Activated CD8-positive, alpha-beta T cell treated with anti-CD3 and anti-CD28 coated beads for 36 hours (primary cell): Measurements from ENCODE around the gene MAGEA11. TPM values are rescaled to one million over a fixed set of nuclear protein-coding genes. Genes with fewer than 3 reads are reported as not detected.
"Not testable (repeated sequence)": the region's sequence is repeated elsewhere in the genome, so short reads cannot be mapped to it uniquely, and the experiment has no call there.

ENCODE experiments used
- ATAC-seq: fragments of 200-7000 bp; cut with Tn5 transposase; one replicate; pipeline ENCODE4 v1.10.0; 2021; ENCODE audit warnings: mild to moderate bottlenecking, moderate library complexity
- CTCF ChIA-PET: fragments of 350-600 bp; sonication (Branson Sonifier 250); formaldehyde crosslinking; loops from one replicate; lab custom pipeline; 2021; ENCODE audit warnings: antibody characterized with exemption; lab: Charles Lee
- POLR2A ChIA-PET: fragments of 350-600 bp; sonication (Branson Sonifier 250); formaldehyde crosslinking; loops from one replicate; lab custom pipeline; 2021; ENCODE audit warnings: antibody characterized with exemption; lab: Charles Lee
- DNase-seq: peaks from one replicate; pipeline ENCODE4 v3.0.0-alpha.2; 2020
- H3K27ac Mint-ChIP-seq: one replicate; pipeline ENCODE4 v1.8.0; 2021; ENCODE audit warnings: mild to moderate bottlenecking, mixed read lengths
- H3K27me3 Mint-ChIP-seq: one replicate; pipeline ENCODE4 v1.8.0; 2021; ENCODE audit warnings: mixed read lengths
- H3K36me3 Mint-ChIP-seq: one replicate; pipeline ENCODE4 v1.8.0; 2021; ENCODE audit warnings: low read depth, mixed read lengths
- H3K4me1 Mint-ChIP-seq: one replicate; pipeline ENCODE4 v1.8.0; 2021; ENCODE audit warnings: low read depth, mixed read lengths
- H3K4me3 Mint-ChIP-seq: one replicate; pipeline ENCODE4 v1.8.0; 2021; ENCODE audit warnings: mild to moderate bottlenecking, moderate library complexity, mixed read lengths
- H3K9me3 Mint-ChIP-seq: one replicate; pipeline ENCODE4 v1.8.0; 2021; ENCODE audit warnings: mixed read lengths
- intact Hi-C: fragments of 100-400 bp; cut with micrococcal nuclease; formaldehyde crosslinking; loops from one replicate; pipeline ENCODE4 v1.10.0; 2022
- total RNA-seq, 2 experiments: library from RNA; stranded (reverse); gene quantifications; one replicate each; pipeline ENCODE4 v1.2.3, GENCODE V29; 2021
- TF ChIP-seq, protein P1 (sequence below): fragments of 200-600 bp; IDR thresholded peaks from one replicate; pipeline ENCODE4 v1.8.0; 2022; ENCODE audit warnings: antibody characterized with exemption, mild to moderate bottlenecking

The MAGEA11 gene
- total RNA-seq, 2 experiments from 2014 or later = not detected

DNA sequence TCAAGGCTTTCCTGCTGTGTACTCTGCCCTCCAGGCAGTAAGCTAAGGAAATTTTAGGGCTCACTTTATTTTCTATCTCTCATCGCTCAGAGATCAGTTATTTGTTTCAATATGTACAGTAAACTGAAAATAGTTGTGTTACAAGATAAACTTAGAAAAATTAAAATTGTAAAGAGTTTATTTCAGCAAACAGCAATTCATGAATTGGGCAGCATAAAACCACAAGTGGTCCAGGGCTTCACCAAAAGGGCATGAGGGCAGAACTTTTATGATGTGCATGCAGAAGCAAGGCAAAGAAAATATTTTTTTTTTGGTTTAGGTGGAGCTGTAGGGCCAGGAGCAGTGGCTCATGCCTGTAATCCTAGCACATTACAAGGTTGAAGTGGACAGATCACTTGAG, 20.1 kb upstream of the MAGEA11 start:
- H3K27me3 Mint-ChIP-seq = peaks cover 3% of the 10 kb centered on the region
- no peaks in the 10 kb centered on the region for H3K36me3 Mint-ChIP-seq

GRCh38 chrX:149692686-149693272, 19.1 kb upstream of the MAGEA11 start:
- H3K27ac Mint-ChIP-seq, ATAC-seq, CTCF ChIA-PET, H3K9me3 Mint-ChIP-seq, H3K4me3 Mint-ChIP-seq, DNase-seq, H3K27me3 Mint-ChIP-seq, intact Hi-C loops, H3K36me3 Mint-ChIP-seq, H3K4me1 Mint-ChIP-seq, POLR2A ChIA-PET: not testable (repeated sequence)

More for the DNA sequence above, 20.1 kb upstream of the MAGEA11 start:
- Mint-ChIP-seq H3K4me3 (no peak overlapping the region), H3K27ac (no peak overlapping the region), H3K9me3 (peaks cover 2% of the 10 kb centered on the region), H3K4me1 (no peaks in the 10 kb centered on the region)
- POLR2A ChIA-PET = interaction anchor here (0.6 kb wide), 1 partner anchor 75 kb away, joined by 3 read pairs; no protein-coding TSS in a partner anchor
- CTCF ChIA-PET = no interaction called here
- DNase-seq (no peak), ATAC-seq (no peak)
- TF ChIP-seq, protein P1, sequence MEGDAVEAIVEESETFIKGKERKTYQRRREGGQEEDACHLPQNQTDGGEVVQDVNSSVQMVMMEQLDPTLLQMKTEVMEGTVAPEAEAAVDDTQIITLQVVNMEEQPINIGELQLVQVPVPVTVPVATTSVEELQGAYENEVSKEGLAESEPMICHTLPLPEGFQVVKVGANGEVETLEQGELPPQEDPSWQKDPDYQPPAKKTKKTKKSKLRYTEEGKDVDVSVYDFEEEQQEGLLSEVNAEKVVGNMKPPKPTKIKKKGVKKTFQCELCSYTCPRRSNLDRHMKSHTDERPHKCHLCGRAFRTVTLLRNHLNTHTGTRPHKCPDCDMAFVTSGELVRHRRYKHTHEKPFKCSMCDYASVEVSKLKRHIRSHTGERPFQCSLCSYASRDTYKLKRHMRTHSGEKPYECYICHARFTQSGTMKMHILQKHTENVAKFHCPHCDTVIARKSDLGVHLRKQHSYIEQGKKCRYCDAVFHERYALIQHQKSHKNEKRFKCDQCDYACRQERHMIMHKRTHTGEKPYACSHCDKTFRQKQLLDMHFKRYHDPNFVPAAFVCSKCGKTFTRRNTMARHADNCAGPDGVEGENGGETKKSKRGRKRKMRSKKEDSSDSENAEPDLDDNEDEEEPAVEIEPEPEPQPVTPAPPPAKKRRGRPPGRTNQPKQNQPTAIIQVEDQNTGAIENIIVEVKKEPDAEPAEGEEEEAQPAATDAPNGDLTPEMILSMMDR = no peak
- intact Hi-C loops = no loop called here

DNA sequence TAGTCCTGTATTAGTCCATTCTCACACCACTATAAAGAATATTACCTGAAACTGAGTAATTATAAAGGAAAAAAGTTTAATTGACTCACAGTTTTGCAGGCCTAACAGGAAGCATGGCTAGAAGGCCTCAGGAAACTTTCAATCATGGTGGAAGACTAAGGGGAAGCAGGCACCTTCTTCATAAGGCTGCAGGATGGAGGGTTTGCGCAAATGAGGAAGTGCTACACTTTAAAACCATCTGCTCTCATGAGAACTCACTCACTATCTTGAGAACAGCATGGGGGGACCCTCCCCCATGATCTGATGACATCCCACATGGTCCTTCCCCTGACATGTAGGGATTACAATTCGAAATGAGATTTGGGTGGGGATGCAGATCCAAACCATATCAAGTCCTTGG, 12.1 kb upstream of the MAGEA11 start:
- DNase-seq (no peak), ATAC-seq (no peak)
- Mint-ChIP-seq H3K4me3 (no peak overlapping the region), H3K27me3 (peaks cover 3% of the 10 kb centered on the region), H3K9me3 (no peaks in the 10 kb centered on the region), H3K4me1 (no peaks in the 10 kb centered on the region), H3K36me3 (no peaks in the 10 kb centered on the region), H3K27ac (no peak overlapping the region)
- intact Hi-C loops = no loop called here
- CTCF ChIA-PET = no interaction called here
- POLR2A ChIA-PET = no interaction called here
- TF ChIP-seq, protein P1 = no peak

DNA sequence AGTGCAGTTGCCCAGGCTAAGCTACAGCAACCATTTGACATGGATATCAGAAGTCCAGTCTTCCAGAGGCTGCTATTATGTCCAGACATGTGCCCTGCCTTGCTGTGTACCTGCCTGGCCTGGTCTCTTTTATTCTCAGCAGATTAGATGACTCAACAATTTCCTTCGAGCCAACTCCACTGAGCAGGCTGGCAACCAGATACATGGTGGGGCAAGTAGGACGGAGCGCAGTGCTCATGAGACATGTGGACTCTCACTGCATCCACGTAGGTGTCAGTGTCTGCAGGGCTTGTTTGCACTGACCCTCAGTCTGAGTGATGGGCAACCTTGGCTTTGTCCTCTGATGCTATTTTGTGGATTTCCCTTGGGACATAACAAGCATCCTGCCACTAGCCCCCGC, 7.2 kb upstream of the MAGEA11 start:
- H3K9me3 Mint-ChIP-seq = no peaks in the 10 kb centered on the region
- ChIA-PET CTCF (no interaction called here), POLR2A (no interaction called here)
- H3K4me3 Mint-ChIP-seq = no peak overlapping the region
- peaks cover 3% of the 10 kb centered on the region for H3K27me3 Mint-ChIP-seq
- intact Hi-C loops = no loop called here
- no peaks in the 10 kb centered on the region for H3K36me3 Mint-ChIP-seq
- DNase-seq (no peak), ATAC-seq (no peak)
- TF ChIP-seq, protein P1 = no peak
- no peak overlapping the region for H3K27ac Mint-ChIP-seq
- no peaks in the 10 kb centered on the region for H3K4me1 Mint-ChIP-seq

DNA sequence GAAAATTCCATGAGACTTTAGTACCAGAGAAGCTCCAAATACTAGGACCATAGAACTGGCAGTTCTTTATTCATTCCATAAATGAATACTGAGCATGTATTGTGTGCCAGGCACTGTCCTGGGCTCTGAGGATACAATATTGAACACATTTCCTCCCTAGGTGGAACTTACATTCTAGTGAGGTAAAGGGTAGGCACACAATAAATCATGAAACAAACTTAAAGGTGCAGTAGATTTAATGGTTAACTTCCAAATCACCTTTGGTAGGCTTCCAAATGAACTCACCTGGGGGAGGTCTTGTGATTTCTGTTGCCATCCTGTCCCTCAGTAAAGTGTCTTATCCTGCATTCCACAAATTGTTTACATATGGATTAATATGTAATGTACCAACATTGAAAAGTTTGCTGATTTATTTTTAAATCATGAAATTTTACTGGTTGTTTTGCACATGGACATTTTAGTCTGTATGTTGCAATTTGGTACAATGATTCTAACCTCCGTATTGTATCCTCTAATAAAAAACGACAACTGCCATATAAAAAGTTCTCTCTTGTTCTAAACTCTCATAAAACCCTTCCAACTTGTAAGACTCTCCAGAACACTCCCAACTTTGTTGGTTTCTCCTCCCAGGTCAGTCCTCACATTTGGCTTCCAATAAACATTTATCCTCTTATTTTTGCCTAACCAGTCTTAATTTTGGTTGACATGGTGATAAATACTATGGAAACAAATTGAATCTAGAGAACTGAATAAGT, 4.5 kb upstream of the MAGEA11 start:
- Mint-ChIP-seq H3K4me1 (no peaks in the 10 kb centered on the region), H3K27ac (no peak overlapping the region), H3K36me3 (no peaks in the 10 kb centered on the region), H3K9me3 (no peaks in the 10 kb centered on the region), H3K27me3 (no peaks in the 10 kb centered on the region), H3K4me3 (no peak overlapping the region)
- DNase-seq (no peak), ATAC-seq (no peak)
- POLR2A ChIA-PET = no interaction called here
- TF ChIP-seq, protein P1 = no peak
- CTCF ChIA-PET = no interaction called here
- intact Hi-C loops = no loop called here
